GM18526 (cell line): Measurements from ENCODE around the gene B3GAT1.

ENCODE experiments used
- POLR2A ChIP-seq: IDR thresholded peaks from 3 replicates; pipeline ENCODE4 v1.6.1; 2011; ENCODE audit not compliant: insufficient read length; ENCODE audit errors: extremely low read depth

The B3GAT1 gene

DNA sequence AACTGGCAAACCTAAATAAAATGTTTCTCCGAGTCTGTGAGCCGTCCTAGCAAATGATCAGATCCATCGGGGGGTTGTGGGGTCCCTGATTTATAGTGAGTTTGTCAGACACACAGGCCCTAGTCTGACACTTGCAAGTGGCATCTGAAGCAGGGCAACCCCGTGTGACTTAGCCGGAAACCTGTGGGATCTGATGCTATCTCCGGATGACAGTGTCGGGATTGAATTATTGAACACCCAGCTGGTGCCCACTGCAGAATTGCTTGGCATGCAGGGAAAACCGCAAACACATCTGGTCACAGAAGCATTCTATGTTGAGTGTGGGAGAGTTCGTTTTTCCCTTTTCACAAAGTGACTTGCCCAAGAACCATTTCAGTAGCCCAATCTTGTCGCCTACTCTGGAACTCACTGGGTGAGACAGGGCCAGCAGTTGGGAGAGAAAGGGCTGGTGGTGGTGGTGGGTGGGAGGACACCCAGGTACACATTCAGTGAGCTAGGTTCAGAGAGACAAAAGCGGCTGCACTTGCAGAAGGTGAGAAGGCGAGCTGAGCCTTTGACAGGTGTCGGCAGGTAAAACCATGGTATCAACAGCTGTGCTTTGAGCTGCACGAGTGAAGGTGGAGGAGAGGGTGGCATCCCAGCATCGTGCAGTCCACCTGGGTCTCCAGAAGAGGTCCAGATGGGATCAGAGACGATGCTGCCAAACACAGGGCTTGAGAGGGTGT, 33.7 kb upstream of the B3GAT1 start:
- TF ChIP-seq POLR2A = no peak

DNA sequence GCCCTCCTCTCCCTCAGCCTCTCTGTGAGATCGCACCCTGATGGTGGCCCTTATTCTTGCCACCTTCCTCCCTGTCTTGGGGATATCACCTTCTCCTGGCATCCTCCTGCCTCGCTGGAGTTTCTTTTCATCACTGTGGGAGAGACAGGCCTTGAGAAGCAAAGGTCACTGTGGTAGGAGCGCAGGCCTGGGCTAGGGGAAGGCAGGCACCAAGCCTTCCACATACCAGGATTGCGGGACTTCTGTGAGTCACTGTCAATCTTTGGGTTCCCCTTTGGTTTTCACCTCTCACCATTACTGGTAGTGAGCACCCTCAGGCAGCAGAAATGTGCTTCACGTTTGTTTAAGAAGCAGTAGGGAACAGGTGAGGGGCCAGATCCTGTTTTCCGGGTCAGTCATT, 31.2 kb upstream of the B3GAT1 start:
- no peak for TF ChIP-seq POLR2A

DNA sequence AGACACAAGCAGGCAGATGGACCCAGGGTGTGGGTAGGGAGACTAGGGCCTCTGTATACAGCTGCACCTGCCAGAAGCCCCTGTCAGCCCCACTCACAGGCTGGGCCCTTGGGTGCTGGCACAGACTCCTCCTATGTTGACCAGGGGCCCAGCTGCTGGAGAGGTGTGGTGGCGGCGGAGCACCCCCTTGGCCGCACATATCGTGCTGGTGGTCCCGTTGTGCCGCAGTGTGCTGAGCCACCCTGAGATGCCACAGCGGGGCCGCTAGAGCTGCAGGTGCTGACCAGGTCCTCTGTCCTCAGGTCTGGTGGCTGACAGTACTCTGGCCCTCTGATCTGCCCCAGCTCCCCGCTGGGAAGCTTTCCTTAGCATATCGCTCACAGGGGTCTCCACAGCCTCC, 30.2 kb upstream of the B3GAT1 start:
- no peak for TF ChIP-seq POLR2A

DNA sequence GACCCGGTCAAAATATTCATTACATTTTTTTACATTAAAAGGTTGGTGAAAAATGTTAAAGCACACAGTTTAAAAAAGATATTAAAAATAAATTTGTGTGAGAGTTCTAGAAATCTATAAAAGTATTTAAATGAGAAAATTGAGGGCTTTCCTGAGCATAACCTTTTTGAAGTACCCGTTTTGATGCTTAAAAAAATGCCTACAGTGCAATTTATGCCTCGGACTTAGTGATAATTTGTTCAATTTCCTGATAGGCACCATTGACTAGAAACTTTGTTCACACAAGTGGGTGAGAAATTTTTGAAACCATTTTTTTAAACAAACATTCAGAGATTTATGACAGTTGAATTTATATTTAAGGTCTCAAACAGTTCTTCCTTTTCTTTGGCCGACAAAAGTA, 29.7 kb upstream of the B3GAT1 start:
- no peak for TF ChIP-seq POLR2A

DNA sequence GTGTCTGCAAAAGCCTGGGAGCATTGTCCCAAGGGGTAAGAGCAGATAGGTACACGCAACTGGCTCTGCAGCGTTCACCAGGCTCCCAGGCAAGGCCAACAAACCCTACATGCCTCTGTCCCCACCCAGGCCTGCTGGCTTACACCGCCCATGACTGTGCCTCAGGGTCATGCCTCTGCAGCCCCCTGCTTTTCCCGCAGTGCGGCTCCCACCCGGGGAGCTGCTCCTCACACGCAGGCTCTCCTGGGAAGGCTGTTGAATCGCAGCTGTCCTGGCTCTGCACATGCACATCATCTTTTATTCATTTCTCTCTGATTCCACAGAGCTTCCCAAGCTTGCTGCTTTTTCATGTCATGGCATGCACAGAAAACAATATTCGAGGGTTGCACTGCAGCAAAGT, 29.2 kb upstream of the B3GAT1 start:
- no peak for TF ChIP-seq POLR2A

DNA sequence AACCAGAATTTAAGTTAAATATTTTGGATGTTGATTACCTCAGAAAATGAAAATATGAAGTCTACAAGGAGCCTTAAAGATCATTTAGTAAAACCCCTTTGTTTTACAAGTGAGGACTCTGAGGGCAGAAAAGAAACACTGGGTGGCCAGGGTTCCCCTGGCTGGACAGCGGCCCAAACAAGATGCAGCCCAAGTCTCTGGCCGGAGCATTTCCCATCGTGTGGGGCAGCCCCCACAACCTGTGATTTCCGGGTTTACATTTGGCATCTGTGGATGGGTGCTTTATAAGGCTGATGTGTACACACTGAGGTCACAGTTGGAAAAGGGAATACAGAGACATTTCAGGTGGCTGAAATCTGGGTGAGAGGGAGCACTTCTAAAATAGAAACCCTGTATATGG, 28.8 kb upstream of the B3GAT1 start:
- TF ChIP-seq POLR2A = no peak

DNA sequence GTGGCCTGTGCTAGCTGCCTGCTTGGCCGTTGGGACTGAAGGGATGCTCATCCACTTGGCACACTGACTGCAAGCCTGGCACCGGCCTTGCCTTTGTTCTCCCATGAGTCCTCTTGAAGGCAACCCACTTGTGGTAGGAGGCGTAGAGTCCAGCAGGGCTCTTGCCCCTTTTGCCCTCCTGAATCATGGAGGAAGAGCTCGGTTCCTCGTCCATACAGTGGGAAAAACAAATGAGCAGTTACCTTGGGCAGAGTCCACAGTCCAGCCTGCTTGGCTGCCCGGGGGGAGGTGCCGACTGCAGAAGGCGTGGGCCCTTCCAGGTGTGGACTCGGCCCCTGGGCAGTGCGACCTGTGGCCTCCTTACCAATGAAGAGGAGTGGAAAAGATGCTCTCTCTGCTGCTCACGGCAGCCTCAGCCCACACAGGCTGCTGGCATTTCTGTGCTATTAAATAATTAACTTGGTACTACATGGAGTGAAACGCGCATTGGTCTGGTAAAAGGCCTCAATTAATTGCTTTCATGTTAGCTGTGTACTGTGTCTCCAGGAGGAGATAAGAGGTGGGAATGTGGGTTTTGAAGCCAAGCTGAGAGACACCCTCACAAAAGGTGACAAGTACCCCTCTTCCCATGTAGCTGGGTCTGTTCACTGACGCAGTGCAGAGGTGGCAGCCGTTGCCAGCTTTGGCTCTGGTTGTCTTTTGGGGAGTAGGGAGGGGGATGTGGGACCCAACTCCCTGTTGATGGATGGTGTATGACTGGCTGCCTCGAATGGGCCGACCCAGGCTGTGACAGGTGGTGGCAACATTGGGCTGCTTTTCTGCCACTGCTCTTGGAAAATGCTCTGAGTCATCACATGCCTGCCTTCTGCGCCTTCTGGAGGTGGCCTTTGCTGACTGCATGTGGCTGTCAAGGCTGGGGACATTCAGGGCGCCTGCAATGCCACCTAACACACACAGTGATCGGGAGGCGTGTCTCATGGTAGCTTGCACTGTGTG, 26.8 kb upstream of the B3GAT1 start:
- TF ChIP-seq POLR2A = no peak

DNA sequence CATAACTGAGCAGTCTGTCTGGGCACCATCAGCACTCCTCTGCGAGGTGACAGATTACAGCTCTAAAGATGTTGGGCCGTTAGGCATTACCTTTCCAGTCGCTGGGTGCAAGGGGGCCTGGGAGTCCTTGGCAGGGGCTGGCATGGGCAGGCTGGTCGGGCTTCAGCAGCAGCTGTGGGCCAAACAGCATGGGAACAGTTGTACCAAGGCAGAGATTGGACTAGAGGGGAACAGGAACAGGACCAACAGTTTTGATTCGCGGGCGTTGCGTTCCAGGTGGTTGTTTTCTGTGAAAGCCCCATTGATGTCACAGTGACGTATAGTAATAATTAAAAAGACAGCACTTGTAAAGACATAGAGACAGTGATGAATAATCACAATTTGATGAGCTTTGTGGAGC, 25.8 kb upstream of the B3GAT1 start:
- TF ChIP-seq POLR2A = no peak

DNA sequence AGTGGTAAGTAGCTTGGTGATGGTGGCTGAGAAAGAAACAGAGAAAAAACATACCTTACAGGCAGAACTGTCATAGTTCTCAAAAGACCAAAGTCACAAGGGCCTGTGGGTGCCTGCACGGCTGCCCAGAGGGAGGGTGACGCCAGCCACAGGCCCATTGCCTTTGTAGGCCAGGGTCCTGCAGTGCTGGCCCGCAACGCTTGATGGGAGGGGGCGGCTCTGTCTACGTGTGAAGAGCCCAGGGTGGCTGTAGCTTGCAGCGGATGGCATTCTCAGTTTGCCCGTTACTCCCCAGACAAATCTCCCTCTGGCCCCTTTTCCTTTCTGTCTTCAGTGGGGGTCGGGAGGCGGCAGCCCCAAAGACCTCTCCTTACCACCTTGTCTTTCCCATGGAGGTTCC, 24.7 kb upstream of the B3GAT1 start:
- TF ChIP-seq POLR2A = no peak

DNA sequence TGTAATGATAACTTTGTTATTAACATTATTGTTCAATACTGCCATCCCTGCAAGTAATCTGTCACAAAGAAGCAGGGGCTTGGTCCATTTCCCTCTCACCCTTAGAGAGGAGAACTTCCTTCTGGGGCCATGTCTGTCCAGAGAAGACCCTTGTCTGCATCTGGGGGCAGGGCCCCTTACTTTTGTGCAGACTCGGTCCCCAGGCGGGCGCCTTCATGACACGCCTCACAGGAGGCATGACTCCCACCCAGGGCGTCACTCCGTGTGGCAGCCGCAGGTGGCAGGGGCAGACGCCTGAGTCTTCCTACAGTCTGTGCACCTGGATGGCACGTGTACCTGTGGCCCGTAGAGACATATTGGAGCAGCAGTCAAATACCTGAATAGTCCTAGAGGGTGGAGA, 21.8 kb upstream of the B3GAT1 start:
- TF ChIP-seq POLR2A = no peak

DNA sequence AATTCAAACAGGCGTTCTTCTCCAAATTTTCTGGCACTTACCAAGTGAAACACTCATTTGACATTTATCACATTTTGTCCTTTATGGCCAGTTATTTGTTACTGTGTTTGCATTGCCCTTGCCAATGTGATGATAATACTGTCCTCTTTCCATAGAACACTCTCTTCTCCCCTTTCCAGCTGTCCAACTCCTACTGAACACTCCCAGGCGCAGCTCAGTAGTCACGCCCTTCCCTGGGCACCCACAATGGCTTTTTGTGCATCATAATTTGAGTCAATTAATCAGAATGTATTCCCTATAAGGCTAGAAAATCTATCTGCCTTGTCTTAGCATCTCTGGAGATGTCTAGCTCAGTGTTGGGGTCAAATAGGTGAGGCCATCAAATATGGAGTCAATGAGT, 21.2 kb upstream of the B3GAT1 start:
- TF ChIP-seq POLR2A = no peak

DNA sequence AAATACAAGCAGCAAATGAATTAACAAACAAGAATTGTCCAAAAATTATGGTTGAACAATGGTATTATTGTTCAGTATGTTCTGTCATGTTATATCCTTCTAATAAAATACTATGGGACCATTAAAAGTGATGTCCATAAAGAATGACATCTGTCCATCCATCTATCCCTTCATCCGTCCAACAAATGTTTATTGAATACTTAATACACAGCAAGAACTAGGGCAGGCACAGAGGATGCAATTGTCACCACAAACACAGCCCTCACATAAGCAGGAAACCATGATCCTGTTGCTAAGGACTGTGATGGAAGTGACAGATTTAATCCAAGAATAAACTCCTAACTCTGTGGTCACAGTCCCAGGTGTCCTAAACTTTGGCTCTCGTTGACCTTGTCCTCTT, 20.7 kb upstream of the B3GAT1 start:
- no peak for TF ChIP-seq POLR2A

DNA sequence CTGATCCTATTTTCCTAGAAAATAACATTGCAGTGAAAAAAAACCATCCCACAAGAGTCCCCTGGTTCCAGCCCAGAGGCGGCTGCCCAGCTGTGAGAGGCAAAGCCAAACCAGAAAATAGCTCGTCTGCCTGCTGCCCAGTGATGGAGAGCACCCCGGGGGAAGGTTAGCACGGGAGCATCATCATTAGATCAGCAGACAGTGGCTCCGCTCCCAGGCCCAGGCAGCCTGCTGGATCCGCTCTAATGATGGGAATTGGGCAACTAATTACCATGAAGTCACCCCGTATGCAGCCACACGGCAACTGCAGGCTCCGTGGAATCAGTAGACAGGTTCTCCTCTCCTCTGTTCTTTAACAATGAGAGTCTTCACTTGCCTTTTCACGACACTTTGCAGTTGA, 17.1 kb upstream of the B3GAT1 start:
- TF ChIP-seq POLR2A = no peak

DNA sequence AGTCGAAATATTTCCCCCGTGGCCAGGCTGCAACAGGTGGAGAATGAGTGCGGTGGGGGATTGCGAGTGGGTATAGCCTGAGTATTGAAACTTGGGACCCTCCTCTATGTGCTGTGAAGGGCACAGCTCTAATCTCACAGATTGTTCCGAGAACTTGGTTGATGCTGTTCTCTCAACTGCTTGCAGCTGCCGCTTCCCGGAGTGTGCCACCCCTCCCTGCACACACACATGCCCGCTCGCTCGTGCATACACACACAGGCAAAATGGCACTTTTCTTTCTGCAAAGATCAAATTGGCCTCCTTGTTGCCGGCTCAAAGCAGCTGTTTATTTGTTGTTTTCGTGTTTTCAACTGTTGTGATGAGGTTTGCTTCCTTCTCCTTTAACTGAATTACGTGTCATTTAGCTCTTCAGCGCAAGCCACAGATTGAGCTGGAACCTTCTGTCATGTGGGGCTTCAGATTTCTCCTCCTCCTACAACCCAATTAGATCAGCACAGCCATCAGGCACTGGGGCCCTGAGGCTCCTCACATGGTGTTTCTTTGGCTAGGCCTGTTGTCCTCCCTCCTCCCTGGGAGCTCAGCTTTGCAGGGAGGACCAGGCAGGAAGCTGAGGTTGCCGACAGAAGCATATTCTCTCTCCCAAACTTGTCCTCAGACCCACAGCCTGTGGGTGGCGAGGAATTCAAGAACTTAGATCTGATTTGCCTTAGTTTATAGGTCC, 13.9 kb upstream of the B3GAT1 start:
- no peak for TF ChIP-seq POLR2A

DNA sequence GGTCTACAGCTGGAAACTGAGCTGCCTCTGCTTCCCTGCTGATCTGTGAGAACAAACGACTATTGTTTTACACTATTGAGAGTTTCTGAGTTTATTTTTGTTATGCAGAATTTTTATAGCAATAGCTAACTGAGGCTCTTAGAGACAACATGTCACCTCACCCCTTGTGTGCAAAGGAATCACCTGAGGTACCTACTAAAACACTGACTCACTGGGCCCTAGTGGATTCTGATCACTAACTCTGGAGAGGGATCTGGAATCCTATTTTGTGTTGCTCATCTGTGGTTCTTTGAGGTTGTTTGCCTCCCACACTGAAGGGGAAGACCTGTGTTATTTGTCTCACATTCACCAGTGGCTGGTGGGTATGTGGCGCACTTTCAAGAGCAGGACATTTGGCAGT, 13.4 kb upstream of the B3GAT1 start:
- TF ChIP-seq POLR2A = no peak

DNA sequence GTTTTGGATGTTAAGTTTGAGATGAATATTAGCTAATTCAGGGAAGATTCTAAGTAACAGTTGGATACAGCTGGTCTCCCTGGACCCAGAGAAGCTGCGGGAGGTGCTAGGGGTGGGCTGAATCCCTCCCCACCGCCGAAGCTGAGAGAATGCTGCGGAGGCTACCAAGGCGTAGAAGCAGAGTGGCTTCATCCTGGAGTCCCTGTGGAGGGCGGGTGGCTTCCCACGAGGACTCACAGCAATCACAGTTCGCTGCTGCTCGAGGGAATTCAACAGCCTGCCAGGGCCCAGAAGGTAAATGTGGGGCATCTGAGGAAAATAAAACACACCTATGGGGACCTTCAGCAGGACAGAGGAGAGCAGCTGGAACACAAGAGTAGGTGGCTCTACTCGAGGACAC, 11.1 kb upstream of the B3GAT1 start:
- no peak for TF ChIP-seq POLR2A
